WTC11 (cell line): ENCODE results near the gene RBM20. TPM values are rescaled to one million over a fixed set of nuclear protein-coding genes. Genes with fewer than 3 reads are reported as not detected.

Experiments used
- ATAC-seq: fragments of 200-7000 bp; cut with Tn5 transposase; 2 replicates; pipeline ENCODE4 v1.10.0; 2021; ENCODE audit warnings: mild to moderate bottlenecking, moderate library complexity
- CTCF ChIA-PET: fragments of 300-600 bp; sonication (Branson Sonifier 250); formaldehyde crosslinking; loops from one replicate; lab custom pipeline; 2021; ENCODE audit warnings: antibody characterized with exemption; lab: Charles Lee
- POLR2A ChIA-PET: fragments of 350-600 bp; sonication (Branson Sonifier 250); formaldehyde crosslinking; loops from one replicate; lab custom pipeline; 2021; ENCODE audit warnings: antibody characterized with exemption; lab: Charles Lee
- DNase-seq: peaks from one replicate; pipeline ENCODE4 v3.0.0; 2021; ENCODE audit warnings: low spot score
- H3K27ac Mint-ChIP-seq: 2 replicates; pipeline ENCODE4 v1.8.0; 2021; ENCODE audit warnings: mixed read lengths
- H3K27me3 Mint-ChIP-seq: 2 replicates; pipeline ENCODE4 v1.8.0; 2021; ENCODE audit warnings: low read depth, mild to moderate bottlenecking, moderate library complexity, mixed read lengths
- H3K36me3 Mint-ChIP-seq: 2 replicates; pipeline ENCODE4 v1.8.0; 2021; ENCODE audit warnings: mixed read lengths
- H3K4me1 Mint-ChIP-seq: 2 replicates; pipeline ENCODE4 v1.8.0; 2022; ENCODE audit warnings: mixed read lengths
- H3K4me3 Mint-ChIP-seq: 2 replicates; pipeline ENCODE4 v1.8.0; 2021; ENCODE audit warnings: mild to moderate bottlenecking, moderate library complexity, mixed read lengths
- H3K9me3 Mint-ChIP-seq: 2 replicates; pipeline ENCODE4 v1.8.0; 2021; ENCODE audit warnings: mixed read lengths
- CBFB ChIP-seq: sonication (generic); formaldehyde crosslinking; IDR thresholded peaks from 2 replicates; pipeline ENCODE4 v1.8.1; 2022; ENCODE audit warnings: mild to moderate bottlenecking, low read depth, missing genetic modification reagents
- ELF4 ChIP-seq: sonication (generic); formaldehyde crosslinking; IDR thresholded peaks from 2 replicates; pipeline ENCODE4 v1.8.1; 2022; ENCODE audit warnings: low read depth, mild to moderate bottlenecking, moderate library complexity, missing genetic modification reagents
- EMX1 ChIP-seq: fragments of 250-450 bp; sonication (Bioruptor Pico); IDR thresholded peaks from 2 replicates; pipeline ENCODE4 v1.8.0; 2021; ENCODE audit warnings: mild to moderate bottlenecking
- ESRRA ChIP-seq: sonication (generic); formaldehyde crosslinking; IDR thresholded peaks from 2 replicates; pipeline ENCODE4 v1.8.1; 2022; ENCODE audit warnings: mild to moderate bottlenecking, missing genetic modification reagents, borderline replicate concordance
- ETV6 ChIP-seq: sonication (generic); formaldehyde crosslinking; IDR thresholded peaks from 2 replicates; pipeline ENCODE4 v1.8.1; 2022; ENCODE audit warnings: mild to moderate bottlenecking, missing genetic modification reagents
- FOXP1 ChIP-seq: sonication (generic); formaldehyde crosslinking; IDR thresholded peaks from 2 replicates; pipeline ENCODE4 v1.8.0; 2022; ENCODE audit warnings: missing genetic modification reagents, mild to moderate bottlenecking, moderate library complexity, borderline replicate concordance
- JAZF1 ChIP-seq: fragments of 250-450 bp; sonication (Bioruptor Pico); IDR thresholded peaks from 2 replicates; pipeline ENCODE4 v1.9.0; 2021; ENCODE audit warnings: moderate library complexity, mild to moderate bottlenecking, inconsistent platforms
- JUN ChIP-seq: sonication (generic); formaldehyde crosslinking; IDR thresholded peaks from 2 replicates; pipeline ENCODE4 v1.8.0; 2023; ENCODE audit warnings: mild to moderate bottlenecking, missing genetic modification reagents
- NFE2L1 ChIP-seq: sonication (generic); formaldehyde crosslinking; IDR thresholded peaks from 2 replicates; pipeline ENCODE4 v1.8.1; 2023; ENCODE audit warnings: missing genetic modification reagents
- NR1H2 ChIP-seq: sonication (generic); formaldehyde crosslinking; IDR thresholded peaks from 2 replicates; pipeline ENCODE4 v1.9.0; 2021; ENCODE audit warnings: mild to moderate bottlenecking, moderate library complexity, missing genetic modification reagents
- RORB ChIP-seq: fragments of 250-450 bp; sonication (Bioruptor Pico); IDR thresholded peaks from 2 replicates; pipeline ENCODE4 v1.9.0; 2021; ENCODE audit warnings: mild to moderate bottlenecking
- SMAD3 ChIP-seq: sonication (generic); formaldehyde crosslinking; IDR thresholded peaks from 2 replicates; pipeline ENCODE4 v1.8.0; 2022; ENCODE audit warnings: missing genetic modification reagents, mild to moderate bottlenecking, borderline replicate concordance
- TEAD4 ChIP-seq: sonication (generic); formaldehyde crosslinking; IDR thresholded peaks from 2 replicates; pipeline ENCODE4 v1.8.0; 2022; ENCODE audit warnings: mild to moderate bottlenecking, missing genetic modification reagents
- ZNF219 ChIP-seq: sonication (generic); formaldehyde crosslinking; IDR thresholded peaks from 2 replicates; pipeline ENCODE4 v1.8.0; 2023; ENCODE audit warnings: missing genetic modification reagents, mild to moderate bottlenecking, borderline replicate concordance
- total RNA-seq: library from RNA; stranded (reverse); gene quantifications from 3 replicates; pipeline ENCODE4 v1.2.3, GENCODE V29; 2021
- TF ChIP-seq, protein P1 (sequence below): sonication (generic); formaldehyde crosslinking; IDR thresholded peaks from 2 replicates; pipeline ENCODE4 v1.8.0; 2022; ENCODE audit warnings: mild to moderate bottlenecking, missing genetic modification reagents
- TF ChIP-seq, protein P2 (sequence below): sonication (generic); formaldehyde crosslinking; IDR thresholded peaks from 2 replicates; pipeline ENCODE4 v1.8.0; 2022; ENCODE audit warnings: mild to moderate bottlenecking, missing genetic modification reagents
- TF ChIP-seq, protein P3 (sequence below): sonication (generic); formaldehyde crosslinking; IDR thresholded peaks from 2 replicates; pipeline ENCODE4 v1.8.1; 2023; ENCODE audit warnings: mild to moderate bottlenecking, missing genetic modification reagents
- TF ChIP-seq, protein P4 (sequence below): sonication (generic); formaldehyde crosslinking; IDR thresholded peaks from 2 replicates; pipeline ENCODE4 v1.8.1; 2022; ENCODE audit warnings: low read depth, mild to moderate bottlenecking, moderate library complexity, missing genetic modification reagents, borderline replicate concordance
- TF ChIP-seq, protein P5 (sequence below): fragments of 250-450 bp; sonication (Bioruptor Pico); IDR thresholded peaks from 2 replicates; pipeline ENCODE4 v1.9.0; 2021; ENCODE audit warnings: mild to moderate bottlenecking
- TF ChIP-seq, protein P6 (sequence below): sonication (generic); formaldehyde crosslinking; conservative IDR thresholded peaks from 2 replicates; pipeline ENCODE4 v1.8.1; 2023; ENCODE audit warnings: mild to moderate bottlenecking, low read depth, missing genetic modification reagents, moderate library complexity
- TF ChIP-seq, protein P7 (sequence below): sonication (generic); formaldehyde crosslinking; IDR thresholded peaks from 2 replicates; pipeline ENCODE4 v1.8.0; 2022; ENCODE audit warnings: mild to moderate bottlenecking, missing genetic modification reagents
- TF ChIP-seq, protein P8 (sequence below): sonication (generic); formaldehyde crosslinking; conservative IDR thresholded peaks from 2 replicates; pipeline ENCODE4 v1.8.1; 2022; ENCODE audit warnings: mild to moderate bottlenecking, missing genetic modification reagents
- TF ChIP-seq, protein P9 (sequence below): sonication (generic); formaldehyde crosslinking; IDR thresholded peaks from 2 replicates; pipeline ENCODE4 v1.8.1; 2023; ENCODE audit warnings: mild to moderate bottlenecking, missing genetic modification reagents, moderate library complexity

Gene RBM20
- total RNA-seq, 1 experiment from 2014 or later, result 0.52 TPM

DNA sequence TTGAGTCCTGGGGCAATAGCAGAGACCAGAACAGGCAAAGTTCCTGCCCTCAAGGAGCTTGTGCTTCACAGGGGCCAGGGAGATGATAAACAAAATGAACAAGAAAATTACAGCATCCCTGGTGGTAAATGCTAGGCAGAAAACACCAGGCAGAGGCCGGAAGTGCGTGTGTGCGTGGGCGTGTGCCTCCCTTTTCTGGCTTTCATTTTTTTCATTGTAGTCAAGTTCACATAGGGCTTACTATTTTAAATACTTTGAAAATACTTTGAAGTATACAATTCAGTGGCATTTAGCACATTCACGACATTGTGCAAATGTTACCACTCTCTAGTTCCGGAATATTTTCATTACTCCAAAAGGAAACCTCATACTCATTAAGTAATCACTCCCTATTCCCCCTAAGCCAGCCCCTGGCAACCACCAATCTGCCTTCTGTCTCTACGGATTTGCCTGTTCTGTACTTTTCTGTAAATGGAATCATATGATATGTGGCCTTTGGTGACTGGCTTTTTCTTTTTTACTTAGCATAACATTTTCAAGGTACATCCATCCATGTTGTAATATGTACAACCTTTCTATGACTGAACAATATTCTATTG lies 139.5 kb downstream of the RBM20 start:
- TF ChIP-seq, protein P1, sequence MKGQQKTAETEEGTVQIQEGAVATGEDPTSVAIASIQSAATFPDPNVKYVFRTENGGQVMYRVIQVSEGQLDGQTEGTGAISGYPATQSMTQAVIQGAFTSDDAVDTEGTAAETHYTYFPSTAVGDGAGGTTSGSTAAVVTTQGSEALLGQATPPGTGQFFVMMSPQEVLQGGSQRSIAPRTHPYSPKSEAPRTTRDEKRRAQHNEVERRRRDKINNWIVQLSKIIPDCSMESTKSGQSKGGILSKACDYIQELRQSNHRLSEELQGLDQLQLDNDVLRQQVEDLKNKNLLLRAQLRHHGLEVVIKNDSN (CRISPR knock-in tag), result no peak
- TF ChIP-seq, protein P2, sequence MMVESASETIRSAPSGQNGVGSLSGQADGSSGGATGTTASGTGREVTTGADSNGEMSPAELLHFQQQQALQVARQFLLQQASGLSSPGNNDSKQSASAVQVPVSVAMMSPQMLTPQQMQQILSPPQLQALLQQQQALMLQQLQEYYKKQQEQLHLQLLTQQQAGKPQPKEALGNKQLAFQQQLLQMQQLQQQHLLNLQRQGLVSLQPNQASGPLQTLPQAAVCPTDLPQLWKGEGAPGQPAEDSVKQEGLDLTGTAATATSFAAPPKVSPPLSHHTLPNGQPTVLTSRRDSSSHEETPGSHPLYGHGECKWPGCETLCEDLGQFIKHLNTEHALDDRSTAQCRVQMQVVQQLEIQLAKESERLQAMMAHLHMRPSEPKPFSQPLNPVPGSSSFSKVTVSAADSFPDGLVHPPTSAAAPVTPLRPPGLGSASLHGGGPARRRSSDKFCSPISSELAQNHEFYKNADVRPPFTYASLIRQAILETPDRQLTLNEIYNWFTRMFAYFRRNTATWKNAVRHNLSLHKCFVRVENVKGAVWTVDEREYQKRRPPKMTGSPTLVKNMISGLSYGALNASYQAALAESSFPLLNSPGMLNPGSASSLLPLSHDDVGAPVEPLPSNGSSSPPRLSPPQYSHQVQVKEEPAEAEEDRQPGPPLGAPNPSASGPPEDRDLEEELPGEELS (CRISPR knock-in tag), result no peak
- TF ChIP-seq, protein P3, sequence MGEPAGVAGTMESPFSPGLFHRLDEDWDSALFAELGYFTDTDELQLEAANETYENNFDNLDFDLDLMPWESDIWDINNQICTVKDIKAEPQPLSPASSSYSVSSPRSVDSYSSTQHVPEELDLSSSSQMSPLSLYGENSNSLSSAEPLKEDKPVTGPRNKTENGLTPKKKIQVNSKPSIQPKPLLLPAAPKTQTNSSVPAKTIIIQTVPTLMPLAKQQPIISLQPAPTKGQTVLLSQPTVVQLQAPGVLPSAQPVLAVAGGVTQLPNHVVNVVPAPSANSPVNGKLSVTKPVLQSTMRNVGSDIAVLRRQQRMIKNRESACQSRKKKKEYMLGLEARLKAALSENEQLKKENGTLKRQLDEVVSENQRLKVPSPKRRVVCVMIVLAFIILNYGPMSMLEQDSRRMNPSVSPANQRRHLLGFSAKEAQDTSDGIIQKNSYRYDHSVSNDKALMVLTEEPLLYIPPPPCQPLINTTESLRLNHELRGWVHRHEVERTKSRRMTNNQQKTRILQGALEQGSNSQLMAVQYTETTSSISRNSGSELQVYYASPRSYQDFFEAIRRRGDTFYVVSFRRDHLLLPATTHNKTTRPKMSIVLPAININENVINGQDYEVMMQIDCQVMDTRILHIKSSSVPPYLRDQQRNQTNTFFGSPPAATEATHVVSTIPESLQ (CRISPR knock-in tag), result no peak
- TF ChIP-seq TEAD4 (CRISPR knock-in tag) (no peak), NR1H2 (CRISPR knock-in tag) (no peak), ZNF219 (CRISPR knock-in tag) (no peak), FOXP1 (CRISPR knock-in tag) (no peak), RORB (no peak), SMAD3 (CRISPR knock-in tag) (no peak), ELF4 (no peak), CBFB (CRISPR knock-in tag) (no peak), JUN (no peak), ETV6 (CRISPR knock-in tag) (no peak)
- TF ChIP-seq, protein P4, sequence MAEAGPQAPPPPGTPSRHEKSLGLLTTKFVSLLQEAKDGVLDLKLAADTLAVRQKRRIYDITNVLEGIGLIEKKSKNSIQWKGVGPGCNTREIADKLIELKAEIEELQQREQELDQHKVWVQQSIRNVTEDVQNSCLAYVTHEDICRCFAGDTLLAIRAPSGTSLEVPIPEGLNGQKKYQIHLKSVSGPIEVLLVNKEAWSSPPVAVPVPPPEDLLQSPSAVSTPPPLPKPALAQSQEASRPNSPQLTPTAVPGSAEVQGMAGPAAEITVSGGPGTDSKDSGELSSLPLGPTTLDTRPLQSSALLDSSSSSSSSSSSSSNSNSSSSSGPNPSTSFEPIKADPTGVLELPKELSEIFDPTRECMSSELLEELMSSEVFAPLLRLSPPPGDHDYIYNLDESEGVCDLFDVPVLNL (CRISPR knock-in tag), result no peak
- TF ChIP-seq, protein P5, sequence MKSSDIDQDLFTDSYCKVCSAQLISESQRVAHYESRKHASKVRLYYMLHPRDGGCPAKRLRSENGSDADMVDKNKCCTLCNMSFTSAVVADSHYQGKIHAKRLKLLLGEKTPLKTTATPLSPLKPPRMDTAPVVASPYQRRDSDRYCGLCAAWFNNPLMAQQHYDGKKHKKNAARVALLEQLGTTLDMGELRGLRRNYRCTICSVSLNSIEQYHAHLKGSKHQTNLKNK, result no peak
- TF ChIP-seq, protein P6, sequence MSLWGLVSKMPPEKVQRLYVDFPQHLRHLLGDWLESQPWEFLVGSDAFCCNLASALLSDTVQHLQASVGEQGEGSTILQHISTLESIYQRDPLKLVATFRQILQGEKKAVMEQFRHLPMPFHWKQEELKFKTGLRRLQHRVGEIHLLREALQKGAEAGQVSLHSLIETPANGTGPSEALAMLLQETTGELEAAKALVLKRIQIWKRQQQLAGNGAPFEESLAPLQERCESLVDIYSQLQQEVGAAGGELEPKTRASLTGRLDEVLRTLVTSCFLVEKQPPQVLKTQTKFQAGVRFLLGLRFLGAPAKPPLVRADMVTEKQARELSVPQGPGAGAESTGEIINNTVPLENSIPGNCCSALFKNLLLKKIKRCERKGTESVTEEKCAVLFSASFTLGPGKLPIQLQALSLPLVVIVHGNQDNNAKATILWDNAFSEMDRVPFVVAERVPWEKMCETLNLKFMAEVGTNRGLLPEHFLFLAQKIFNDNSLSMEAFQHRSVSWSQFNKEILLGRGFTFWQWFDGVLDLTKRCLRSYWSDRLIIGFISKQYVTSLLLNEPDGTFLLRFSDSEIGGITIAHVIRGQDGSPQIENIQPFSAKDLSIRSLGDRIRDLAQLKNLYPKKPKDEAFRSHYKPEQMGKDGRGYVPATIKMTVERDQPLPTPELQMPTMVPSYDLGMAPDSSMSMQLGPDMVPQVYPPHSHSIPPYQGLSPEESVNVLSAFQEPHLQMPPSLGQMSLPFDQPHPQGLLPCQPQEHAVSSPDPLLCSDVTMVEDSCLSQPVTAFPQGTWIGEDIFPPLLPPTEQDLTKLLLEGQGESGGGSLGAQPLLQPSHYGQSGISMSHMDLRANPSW (CRISPR knock-in tag), result no peak
- POLR2A ChIA-PET, result interaction anchor here (1.0 kb wide), 1 partner anchor 88 kb away, joined by 3 read pairs; no protein-coding TSS in a partner anchor

DNA sequence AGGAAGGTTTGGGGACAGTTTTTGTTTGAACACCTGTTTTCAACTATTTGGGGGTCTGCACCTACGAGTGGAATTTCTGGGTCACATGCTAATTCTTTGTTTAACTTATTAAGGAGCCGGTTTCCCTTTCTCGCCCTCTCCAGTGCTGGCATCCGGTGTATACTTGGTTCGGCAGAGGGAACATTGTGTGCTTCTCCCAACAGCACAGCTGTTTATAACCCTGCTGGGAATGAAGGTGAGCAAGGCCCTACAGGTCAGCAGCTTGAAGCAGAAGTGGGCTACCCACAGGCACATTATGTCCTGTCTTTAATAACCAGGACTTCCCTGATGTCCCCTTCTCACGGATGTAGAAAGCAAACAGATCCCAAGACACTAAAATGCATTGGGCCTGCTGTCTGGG lies 140.1 kb downstream of the RBM20 start:
- ATAC-seq, result no peak
- TF ChIP-seq CBFB (CRISPR knock-in tag) (no peak), ELF4 (no peak), JAZF1 (CRISPR knock-in tag) (no peak), ESRRA (CRISPR knock-in tag) (no peak), NFE2L1 (CRISPR knock-in tag) (no peak), EMX1 (CRISPR knock-in tag) (no peak)
- TF ChIP-seq, protein P7, sequence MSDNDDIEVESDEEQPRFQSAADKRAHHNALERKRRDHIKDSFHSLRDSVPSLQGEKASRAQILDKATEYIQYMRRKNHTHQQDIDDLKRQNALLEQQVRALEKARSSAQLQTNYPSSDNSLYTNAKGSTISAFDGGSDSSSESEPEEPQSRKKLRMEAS (CRISPR knock-in tag), result no peak
- TF ChIP-seq, protein P8, sequence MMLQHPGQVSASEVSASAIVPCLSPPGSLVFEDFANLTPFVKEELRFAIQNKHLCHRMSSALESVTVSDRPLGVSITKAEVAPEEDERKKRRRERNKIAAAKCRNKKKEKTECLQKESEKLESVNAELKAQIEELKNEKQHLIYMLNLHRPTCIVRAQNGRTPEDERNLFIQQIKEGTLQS (CRISPR knock-in tag), result no peak
- TF ChIP-seq, protein P9, sequence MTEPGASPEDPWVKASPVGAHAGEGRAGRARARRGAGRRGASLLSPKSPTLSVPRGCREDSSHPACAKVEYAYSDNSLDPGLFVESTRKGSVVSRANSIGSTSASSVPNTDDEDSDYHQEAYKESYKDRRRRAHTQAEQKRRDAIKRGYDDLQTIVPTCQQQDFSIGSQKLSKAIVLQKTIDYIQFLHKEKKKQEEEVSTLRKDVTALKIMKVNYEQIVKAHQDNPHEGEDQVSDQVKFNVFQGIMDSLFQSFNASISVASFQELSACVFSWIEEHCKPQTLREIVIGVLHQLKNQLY (CRISPR knock-in tag), result no peak

More for the DNA sequence above, 139.5 kb downstream of the RBM20 start:
- DNase-seq (no peak), ATAC-seq (no peak)
- Mint-ChIP-seq H3K4me1 (peaks cover 8% of the 10 kb centered on the region), H3K9me3 (no peaks in the 10 kb centered on the region), H3K36me3 (no peaks in the 10 kb centered on the region), H3K4me3 (no peak overlapping the region), H3K27ac (no peak overlapping the region), H3K27me3 (no peaks in the 10 kb centered on the region)
- CTCF ChIA-PET, result no interaction called here

More for the DNA sequence above, 140.1 kb downstream of the RBM20 start:
- peaks cover 8% of the 10 kb centered on the region for H3K4me1 Mint-ChIP-seq
- no peak overlapping the region for H3K4me3 Mint-ChIP-seq
- POLR2A ChIA-PET, result no interaction called here
- no peak overlapping the region for H3K27ac Mint-ChIP-seq
- CTCF ChIA-PET, result no interaction called here
- DNase-seq, result no peak
- H3K9me3 Mint-ChIP-seq, result no peaks in the 10 kb centered on the region
- H3K27me3 Mint-ChIP-seq, result no peaks in the 10 kb centered on the region
- no peaks in the 10 kb centered on the region for H3K36me3 Mint-ChIP-seq
